ENCODE measurements around the gene TXNDC5.

Gene TXNDC5

GRCh38 chr6:7868926-7869325, 41.7 kb downstream of the TXNDC5 start:
- TF ChIP-seq CTCF (IDR thresholded peaks at IDR 0.05; ENCODE audit: control insufficient read depth, extremely low read depth, insufficient read depth): no peak
- no peak for DNase-seq (ENCODE audit: low read depth)
- H3K4me3 ChIP-seq (ENCODE audit: low read depth, low read length): no peak overlapping the region

GRCh38 chr6:7866526-7866925, 44.1 kb downstream of the TXNDC5 start:
- no peak overlapping the region for H3K4me3 ChIP-seq (ENCODE audit: low read depth, low read length)
- DNase-seq (ENCODE audit: low read depth): no peak
- no peak for TF ChIP-seq CTCF (IDR thresholded peaks at IDR 0.05; ENCODE audit: control insufficient read depth, extremely low read depth, insufficient read depth)

DNA sequence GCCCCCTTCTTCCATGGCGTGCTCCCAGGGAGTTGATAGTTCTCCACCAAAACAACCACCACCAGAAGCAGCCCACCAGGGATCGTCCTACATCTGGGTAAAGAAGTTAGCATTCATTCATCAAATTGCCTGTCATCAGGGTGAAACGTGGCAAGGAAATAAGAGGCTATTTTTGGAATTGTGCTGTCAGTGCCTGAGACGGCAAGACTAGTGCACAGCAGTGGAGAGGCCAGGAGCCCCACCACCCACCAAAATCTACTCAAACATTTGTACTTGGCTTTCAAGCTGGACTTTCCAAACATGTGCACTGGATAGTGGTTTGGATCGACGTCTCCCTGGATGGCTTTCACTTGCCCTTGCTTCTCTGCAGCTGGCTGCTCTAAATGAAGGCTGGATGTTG, 44.8 kb downstream of the TXNDC5 start:
- DNase-seq (ENCODE audit: low read depth): no peak
- no peak for TF ChIP-seq CTCF (IDR thresholded peaks at IDR 0.05; ENCODE audit: control insufficient read depth, extremely low read depth, insufficient read depth)
- H3K4me3 ChIP-seq (ENCODE audit: low read depth, low read length): no peak overlapping the region

GRCh38 chr6:7859591-7859990, 51.0 kb downstream of the TXNDC5 start:
- DNase-seq (ENCODE audit: low read depth): no peak
- no peak for TF ChIP-seq CTCF (IDR thresholded peaks at IDR 0.05; ENCODE audit: control insufficient read depth, extremely low read depth, insufficient read depth)
- no peak overlapping the region for H3K4me3 ChIP-seq (ENCODE audit: low read depth, low read length)

GRCh38 chr6:7851780-7852179, 58.8 kb downstream of the TXNDC5 start:
- no peak overlapping the region for H3K4me3 ChIP-seq (ENCODE audit: low read depth, low read length)

DNA sequence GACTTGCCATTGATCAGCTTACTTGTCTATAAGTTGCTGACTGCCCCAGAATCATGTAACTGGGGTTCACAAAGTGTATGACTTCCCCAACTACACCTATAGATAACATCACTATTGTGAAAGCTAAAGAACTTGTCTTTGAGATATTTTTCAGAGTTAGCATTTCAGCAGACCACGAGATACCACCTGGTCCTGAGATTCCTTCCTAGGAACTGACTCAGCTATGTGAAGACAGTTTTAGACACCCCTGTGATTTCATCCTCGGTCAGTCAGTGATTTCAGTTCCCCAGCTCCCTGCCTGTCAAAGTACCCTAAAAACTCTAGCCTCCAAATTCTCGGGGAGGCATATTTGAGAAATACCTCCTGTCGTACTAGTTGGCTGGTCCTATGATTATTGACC, 62.4 kb downstream of the TXNDC5 start:
- DNase-seq (ENCODE audit: low read depth): no peak
- no peak for TF ChIP-seq CTCF (IDR thresholded peaks at IDR 0.05; ENCODE audit: control insufficient read depth, extremely low read depth, insufficient read depth)
- H3K4me3 ChIP-seq (ENCODE audit: low read depth, low read length): no peak overlapping the region

More at GRCh38 chr6:7851780-7852179, 58.8 kb downstream of the TXNDC5 start:
- TF ChIP-seq CTCF (IDR thresholded peaks at IDR 0.05; ENCODE audit: control insufficient read depth, extremely low read depth, insufficient read depth): no peak
- no peak for DNase-seq (ENCODE audit: low read depth)

DNA sequence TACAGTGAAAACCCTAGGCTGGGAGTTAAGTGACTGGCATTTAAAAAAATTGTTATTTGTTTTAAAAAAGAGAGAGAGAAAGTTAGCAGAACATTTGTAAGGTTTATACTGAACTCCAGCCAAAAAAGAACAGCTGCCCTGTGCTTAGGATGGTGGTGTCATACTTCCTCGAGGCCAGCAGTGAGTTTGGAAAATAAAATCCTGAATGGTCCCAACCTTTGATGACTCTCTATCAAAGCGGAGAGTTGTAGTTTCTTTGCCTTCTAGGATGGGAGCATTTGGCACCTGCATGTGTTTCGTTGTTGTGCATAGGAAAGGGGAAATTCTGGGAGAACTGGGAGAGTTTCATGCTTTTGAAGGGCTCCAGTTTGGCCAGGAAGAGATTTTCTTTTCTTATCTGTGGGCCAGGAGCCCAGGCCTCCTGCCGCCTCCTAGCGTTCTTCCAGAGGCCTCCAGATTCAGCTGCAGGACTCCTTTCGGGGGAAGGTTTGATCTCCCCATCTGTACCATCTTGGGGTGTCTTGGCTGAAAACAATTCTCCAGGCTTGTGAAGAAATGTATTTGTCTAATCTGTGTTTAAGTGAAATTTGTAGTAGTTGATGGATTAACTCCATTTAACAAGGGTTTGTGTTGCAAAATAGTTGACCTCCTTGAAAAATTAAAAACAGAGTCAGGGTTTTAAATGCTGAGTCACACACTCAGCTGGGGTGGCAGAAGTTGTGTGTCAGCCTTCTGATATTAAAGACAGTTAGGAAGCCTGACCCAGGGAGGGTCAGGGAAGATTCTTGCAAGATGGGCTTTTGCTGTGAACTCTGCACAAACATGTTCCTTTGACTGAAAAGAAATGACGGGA, 63.4 kb downstream of the TXNDC5 start:
- no peak overlapping the region for H3K4me3 ChIP-seq (ENCODE audit: low read depth, low read length)
- TF ChIP-seq CTCF (IDR thresholded peaks at IDR 0.05; ENCODE audit: control insufficient read depth, extremely low read depth, insufficient read depth): no peak
- peak; percentile 31 for DNase-seq (ENCODE audit: low read depth)
